RPMI7951 (cell line): Measurements from ENCODE around the gene RAI14. TPM values are rescaled to one million over a fixed set of nuclear protein-coding genes. Genes with fewer than 3 reads are reported as not detected.

Source experiments
- DNase-seq: peaks from one replicate; pipeline ENCODE4 v3.0.0-alpha.2; 2012; ENCODE audit warnings: low read depth
- total RNA-seq: library from RNA; depleted of rRNA; stranded (reverse); fragments of >200 nt; shearing (Covaris generic); gene quantifications from 2 replicates; pipeline ENCODE4 v1.2.3, GENCODE V29; 2014; rRNA removed

RAI14 gene
- total RNA-seq, 1 experiment from 2014 or later = 36.8 TPM

DNA sequence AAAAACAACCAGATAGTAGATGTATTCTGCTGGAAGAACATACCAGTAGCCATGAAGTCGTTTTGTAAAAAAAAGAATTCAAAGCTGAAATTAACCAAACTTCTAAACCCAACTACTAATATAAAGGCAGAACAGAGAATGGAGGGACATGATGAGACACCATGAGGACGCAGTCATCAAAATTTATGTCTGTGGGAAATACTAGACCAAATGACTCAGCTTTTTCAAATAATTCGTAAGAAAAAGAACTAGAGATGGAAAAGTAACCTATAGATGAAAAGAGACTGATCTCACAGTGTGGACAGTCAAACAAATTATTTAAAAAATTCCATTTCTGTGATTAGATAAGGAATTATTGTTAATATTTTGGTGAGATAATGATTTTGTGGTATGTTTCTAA is 193.1 kb downstream of the RAI14 start:
- no peak for DNase-seq

DNA sequence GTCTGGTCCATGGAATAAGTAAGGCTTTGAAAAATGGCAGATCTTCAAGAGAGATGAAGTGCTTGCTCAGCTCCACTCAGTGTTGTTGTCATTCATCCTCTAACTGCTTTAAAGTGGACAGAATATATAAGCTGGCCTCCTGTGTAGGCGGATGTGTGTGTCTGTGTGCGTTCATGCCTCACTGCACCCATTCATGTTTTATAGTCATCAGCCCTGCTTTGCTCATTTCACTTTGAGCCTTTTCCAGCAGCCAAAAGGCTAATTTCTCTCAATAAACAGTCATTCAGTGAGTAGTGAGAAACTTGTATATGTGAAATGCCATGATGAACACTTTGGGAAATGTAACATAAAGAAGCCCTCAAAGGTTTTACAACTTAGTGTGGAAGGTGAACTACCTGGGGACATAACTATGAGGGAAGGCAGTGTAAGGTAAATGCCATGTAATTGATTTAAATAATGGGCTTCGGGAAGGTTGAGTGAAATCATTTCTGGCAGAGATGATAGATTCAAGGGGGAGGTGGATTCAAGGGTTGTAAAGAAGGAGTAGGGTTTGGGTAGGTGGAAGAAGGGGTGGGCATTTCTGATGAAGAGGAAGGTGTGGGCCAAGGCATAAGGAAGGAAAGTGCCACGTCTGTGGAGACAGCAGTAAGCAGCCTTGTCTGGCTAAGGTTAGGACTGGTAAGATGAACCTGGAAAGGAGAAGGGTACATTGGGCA is 198.5 kb downstream of the RAI14 start:
- peak; percentile 10 for DNase-seq

DNA sequence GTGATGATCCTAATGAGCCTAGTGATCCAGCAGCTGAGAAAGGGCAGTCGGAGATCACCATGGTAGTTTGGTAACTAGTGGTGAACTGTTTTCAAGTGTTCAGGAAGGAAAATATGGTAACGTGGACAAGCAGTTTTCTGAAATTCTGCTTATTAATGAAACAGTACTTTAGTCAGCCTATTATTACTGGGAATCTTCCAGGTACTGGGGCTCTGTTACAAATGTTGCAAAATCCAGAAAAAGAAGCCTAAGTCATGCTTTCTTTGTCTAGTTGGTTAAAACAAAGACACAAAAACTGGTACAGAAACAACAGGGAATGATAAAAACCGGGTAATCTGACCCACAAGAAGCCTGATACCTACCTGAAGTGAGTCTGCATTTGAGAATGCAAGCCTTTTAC is 201.0 kb downstream of the RAI14 start:
- DNase-seq = no peak

DNA sequence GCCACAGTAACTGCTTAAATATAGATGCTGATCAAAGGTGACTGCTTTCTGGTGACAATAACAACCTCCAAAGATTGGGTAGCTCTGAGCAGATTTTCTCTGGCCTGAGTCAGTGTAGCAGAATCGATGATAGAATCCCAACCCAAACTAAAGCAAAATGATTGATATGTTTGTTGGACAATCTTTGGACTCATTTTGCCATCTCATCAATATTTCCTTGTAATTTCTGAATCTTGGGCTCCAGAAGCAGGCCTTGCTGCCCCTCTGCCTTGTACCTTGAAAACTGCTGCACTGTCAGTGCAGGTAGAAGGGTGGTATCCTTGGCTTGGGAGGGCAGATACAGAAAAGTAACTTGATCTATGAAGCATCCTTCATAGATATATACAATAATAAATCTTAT is 201.8 kb downstream of the RAI14 start:
- no peak for DNase-seq

DNA sequence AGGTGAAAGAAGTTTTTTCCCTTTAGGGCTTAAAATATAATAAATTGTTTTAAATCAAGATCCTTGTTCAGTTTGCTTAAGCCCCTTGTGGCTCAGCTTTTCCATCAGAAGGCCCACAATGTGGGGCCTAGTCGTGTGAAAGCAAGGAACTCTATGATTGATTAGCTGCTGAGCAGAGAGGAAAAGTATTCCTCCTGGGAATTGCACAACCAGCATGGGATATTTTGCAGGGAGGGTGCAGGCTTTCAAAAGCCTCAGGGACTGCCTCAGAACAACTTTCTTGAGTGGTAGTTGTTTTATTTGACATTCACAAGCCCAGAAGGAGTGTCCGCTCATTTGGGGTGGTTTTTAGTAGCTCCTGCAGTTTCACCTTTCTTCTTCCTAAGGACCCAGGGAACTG is 202.7 kb downstream of the RAI14 start:
- DNase-seq = no peak

DNA sequence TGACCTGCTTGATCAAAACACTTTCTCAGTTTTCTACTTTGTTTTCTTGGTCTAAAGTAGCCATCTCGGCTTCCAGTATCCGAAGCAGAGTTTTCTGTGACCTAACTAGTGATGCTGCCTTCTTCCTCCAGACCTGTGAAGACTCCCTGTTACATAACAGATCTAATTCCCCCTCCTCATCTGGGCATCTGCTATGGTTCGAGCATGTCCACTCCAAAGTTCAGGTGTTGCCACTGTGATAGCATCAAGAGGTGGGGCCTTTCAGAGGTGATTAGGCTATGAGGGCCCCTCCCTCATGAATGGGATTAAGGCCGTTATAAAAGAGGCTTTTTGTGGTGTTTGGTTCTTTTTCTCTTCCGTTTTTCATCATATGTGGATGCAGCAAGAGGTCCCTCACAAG is 203.1 kb downstream of the RAI14 start:
- no peak for DNase-seq

DNA sequence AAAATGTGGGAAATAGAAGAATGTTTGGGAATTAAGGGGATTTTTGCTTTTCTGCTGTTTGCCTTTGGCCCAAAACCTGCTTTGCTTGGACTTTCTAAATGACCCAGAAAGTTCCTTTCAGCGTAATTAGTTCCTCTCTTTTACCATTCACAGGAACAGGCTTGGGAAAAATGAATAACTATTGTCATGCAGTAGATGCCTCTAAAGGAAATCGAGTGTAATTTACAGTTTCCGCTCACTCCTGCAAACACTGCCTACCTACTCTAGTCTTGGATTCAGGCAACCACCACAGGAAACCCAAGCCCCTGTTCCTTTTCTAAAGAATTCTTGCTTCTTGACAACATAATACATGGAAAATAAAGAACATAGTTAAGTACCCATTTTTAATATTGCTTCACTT is 207.8 kb downstream of the RAI14 start:
- DNase-seq = no peak

DNA sequence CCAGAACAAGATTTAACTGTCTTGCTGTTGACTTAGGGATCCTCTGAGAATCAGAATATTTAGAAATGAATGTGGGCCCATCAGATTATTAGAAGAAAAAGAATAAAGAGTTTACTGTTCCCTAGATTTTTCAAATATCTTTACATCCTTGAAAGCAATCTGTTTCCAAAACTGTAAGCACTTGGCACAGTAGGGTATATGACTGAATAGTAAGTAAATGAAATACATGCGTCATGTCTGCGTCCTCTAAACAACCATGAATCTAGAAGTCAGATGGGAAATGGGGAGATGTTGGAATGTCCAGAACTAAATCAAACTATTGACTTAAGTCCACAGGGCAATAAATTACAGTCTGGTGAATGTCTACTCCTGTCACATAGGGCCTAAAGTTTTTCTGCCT is 209.0 kb downstream of the RAI14 start:
- no peak for DNase-seq

DNA sequence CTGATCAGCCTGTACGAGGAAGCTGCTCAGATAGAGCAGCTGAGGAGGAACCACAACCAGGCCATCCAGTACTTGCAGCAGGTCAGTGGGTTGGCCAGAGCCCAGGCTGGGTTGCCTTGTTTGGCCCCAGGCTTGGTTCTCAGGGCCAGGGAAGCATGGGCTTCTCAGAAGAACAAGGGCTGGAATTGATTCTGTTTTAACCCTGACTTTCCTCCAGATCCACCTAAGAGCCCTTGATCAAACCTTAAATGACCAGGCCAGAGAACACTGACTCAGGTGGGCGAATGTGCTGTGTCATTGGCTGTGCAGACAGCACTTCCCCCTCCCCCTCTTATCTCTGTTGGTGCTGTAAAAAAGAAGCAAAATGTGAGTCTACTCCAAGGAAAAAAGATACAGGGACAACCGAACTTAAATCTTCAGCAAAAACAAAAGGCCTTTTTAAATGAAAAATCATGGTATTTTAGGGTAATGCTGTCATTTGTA is 210.9 kb downstream of the RAI14 start:
- DNase-seq = peak; percentile 7

DNA sequence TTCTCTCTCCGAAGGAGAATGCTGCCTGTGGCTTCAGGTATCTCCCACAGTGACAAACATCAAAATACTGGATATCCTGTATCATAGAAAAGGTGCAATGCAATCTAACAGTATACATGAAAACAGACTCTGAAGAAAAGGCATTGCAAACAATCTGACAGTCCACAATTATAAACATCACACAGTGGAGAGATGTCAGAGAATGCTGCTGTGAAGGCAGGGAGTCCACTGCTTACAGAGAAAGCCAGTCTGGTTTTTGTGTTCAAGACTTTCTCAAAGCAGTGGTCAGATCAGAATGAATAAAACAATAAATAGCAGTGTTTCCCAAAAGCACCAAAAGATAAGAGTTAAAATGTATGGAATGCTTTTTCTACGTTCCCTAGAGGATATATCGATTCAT is 211.5 kb downstream of the RAI14 start:
- DNase-seq = no peak

DNA sequence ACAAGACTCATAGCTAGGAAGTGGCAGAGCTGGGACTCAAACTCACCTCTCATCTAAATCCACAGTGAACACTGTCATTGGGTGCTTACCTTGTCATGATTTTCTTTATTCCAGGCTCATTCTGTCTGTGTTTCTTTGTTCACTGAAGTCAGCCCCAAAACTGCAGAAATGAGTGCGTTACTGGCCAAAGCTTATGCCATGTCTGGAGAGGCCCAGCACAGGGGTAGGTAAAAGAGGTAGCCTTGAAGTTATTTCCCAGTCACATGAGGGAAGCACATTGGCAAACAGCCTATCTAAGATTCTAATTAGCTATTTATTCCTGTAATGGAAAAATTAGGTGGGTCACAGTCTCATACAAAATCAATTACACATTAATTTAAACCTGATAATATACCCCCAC is 212.7 kb downstream of the RAI14 start:
- DNase-seq = no peak

DNA sequence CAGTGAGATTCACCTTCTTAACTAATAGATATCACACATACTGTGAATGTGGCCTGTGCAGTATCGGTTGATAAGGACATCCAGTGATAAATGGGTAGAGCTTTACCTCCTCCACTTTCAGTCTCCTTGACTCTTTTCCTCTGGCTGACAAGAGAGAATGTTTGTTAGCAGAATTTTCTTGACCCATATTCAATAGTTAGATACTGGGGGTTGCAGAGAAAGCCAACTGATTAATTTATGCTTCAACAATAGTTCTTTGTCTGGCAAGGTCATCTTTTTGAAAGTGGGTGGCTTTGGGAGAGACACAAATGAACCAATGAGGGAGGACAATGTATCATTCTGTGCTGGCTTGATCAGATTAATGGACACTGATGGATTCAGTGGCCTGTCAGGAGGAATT is 213.1 kb downstream of the RAI14 start:
- DNase-seq = no peak

DNA sequence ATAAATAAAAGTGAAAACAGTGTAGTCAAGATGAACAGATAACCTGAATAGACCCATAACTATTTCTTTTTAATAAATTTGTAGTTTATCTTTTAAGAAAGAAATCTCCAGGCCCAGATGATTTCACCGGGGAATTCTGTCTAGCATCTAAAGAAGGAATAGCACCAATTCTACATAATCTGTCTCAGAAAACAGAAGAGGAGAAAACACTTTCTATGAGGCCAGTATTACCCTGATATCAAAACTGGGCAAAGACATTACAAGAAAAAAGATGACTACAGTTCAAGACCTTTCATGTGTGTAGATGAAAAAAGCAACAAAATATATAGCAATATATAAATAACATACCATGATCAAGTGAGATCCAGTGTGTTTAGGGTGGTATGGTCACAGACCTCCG is 214.3 kb downstream of the RAI14 start:
- DNase-seq = no peak

DNA sequence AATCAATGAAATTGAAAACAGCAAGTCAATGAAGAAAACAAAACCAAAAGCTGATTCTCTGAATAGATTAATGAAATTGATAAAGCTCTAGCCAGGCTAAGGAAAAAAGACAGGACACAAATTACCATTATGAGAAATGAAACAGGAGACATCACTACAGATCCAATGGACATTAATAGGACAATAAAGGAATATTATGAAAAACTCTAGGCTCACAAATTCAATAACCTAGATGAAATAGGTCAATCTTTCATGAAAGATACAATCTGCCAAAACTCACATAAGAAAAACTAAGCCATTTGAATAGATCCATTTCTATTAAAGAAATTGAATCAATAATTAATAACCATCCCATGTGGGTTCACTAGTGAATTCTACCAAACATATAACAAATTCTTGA is 220.1 kb downstream of the RAI14 start:
- DNase-seq = no peak

DNA sequence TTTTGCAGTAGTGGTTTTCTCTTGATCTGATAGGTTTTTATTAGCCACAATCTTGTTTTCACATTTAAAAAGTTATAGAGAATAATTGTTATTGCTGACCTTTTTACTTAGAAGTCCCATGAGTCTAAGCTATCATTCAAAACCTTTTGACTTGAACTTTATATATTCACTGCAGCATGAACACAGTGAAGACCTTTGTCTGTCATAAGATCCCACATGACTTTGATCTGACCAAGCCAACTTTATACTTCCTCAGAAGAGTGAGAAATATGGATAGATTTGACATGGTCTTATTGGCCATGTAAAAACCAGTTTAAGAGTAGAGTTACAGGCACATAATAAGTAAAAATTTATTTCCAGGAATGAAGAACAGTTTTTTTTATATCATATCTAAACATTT is 225.1 kb downstream of the RAI14 start:
- DNase-seq = no peak

Other genes starting within 250 kb of the RAI14 start
- under 0.01 and 0.20 TPM in 2 replicates for gene TTC23L, start 182.8 kb downstream of the RAI14 start, total RNA-seq